Adrenal gland (tissue), 5 donors: ENCODE measurements around the gene ZNF644.

Source experiments
- CTCF ChIP-seq, 6 experiments: fragments of 450-650 bp in 4 of 6; fragments of 200-600 bp in 2 of 6; sonication (generic) in 1 of 6; IDR thresholded peaks; 1 replicate in 5 of 6; 2 replicates in 1 of 6; pipeline versions ENCODE4 v1.5.1 to v1.8.0; 2016 to 2021; ENCODE audit warnings: antibody characterized with exemption in 6 of 6, mild to moderate bottlenecking in 2 of 6, moderate library complexity in 1 of 6
- POLR2A ChIP-seq, 2 donors: fragments of 450-650 bp; IDR thresholded peaks; one replicate each; pipeline ENCODE4 v1.6.1; 2017; ENCODE audit warnings: antibody characterized with exemption in 2 of 2, mild to moderate bottlenecking in 2 of 2, moderate library complexity in 1 of 2
- donor health status: DM: no; HTN: no; CAD: no.

- TF ChIP-seq POLR2A (IDR thresholded peaks at IDR 0.05) = no peak
- TF ChIP-seq CTCF (IDR thresholded peaks at IDR 0.05) = no peak
These were observed 35.9 kb upstream of the ZNF644 start for GRCh38 chr1:91057784-91058183.
